Glomerular visceral epithelial cell (primary cell): ENCODE data around the gene NRF1.

Source experiments
- DNase-seq: peaks from one replicate; pipeline ENCODE4 v3.0.0-alpha.2; 2016; ENCODE audit errors: extremely low spot score

Gene NRF1

DNA sequence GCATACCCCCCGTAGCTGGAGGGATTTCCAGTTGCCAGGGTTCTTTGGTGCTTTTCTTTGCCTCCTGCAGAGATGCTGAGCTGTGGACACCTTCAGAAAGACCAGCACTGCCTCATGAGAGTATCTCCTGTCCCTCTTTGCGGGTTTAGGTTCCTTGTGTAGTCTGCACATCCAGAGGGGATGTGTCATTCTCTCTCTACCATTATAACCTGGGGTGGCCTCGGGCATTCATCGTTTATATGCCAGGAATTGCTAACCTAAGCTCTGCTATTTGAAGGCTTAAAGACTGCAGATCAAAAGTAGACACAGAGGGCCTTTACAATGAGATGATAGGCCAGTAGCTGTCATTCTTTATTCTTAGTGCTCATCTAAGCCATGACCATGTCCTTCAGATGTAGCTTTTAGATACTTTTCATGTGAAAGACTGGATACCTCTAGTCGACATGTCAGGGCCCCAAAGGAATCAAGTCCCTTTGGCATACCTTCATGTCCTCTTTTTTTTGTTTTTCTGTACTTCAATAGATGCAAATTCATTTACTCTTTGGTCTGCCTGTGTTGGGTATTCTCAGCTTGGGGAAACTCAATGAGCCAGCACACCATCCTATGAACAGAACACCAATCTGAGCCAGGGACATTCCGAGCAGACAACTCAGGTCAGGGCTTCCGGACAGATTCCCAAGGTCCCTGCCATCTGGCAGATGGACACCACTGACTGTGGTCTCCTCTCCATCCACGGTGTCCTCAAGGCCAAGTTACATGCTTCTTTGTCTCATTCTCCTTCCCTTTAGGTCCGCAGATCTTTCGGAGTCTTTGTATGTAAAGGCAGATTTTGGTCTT, 129.3 kb downstream of the NRF1 start:
- DNase-seq: no peak

GRCh38 chr7:129741743-129742213, 130.3 kb downstream of the NRF1 start:
- DNase-seq: no peak

DNA sequence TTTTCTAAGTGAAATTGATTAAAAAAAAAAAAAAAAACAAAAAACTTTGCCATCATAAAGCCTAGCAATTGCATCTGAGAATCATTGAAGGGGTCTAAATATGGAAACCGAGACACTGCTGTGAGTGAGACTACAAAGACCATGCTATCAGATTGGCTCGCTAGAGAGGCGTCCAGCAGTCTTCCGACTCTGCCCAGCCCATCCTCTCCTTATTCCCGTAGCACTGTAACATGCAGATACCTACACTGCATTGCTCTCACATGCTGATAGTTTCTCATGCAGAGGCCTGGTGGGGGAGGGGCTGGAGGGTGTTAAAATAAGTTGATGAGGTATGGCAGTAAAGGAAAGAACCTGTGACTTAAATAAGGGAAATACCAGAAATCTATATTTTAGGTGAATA, 130.7 kb downstream of the NRF1 start:
- DNase-seq: no peak

- DNase-seq: no peak
Measured at GRCh38 chr7:129746857-129747529, 135.5 kb downstream of the NRF1 start.

- DNase-seq: no peak
Measured at GRCh38 chr7:129748356-129749109, 137.0 kb downstream of the NRF1 start.

- no peak for DNase-seq
Measured at GRCh38 chr7:129750091-129750490, 138.6 kb downstream of the NRF1 start.

DNA sequence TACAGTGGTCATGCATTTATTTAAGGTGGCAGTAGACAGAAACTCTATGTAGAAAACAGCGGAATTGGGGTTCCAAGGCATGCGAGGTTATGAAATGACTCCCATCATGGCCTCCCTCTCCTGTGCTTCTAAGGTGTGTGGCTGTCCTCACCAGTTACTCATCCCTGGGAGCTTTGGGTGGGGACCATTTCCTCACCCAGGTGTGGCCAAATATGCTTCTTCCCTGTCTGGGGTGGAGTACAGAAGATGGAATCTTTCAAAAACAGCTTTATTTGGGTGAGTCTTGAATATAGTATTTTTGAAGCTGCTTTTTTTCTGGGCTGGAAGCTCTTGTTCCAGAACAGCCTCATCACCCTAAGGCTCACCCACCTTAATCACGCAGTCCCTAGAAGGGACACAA, 139.0 kb downstream of the NRF1 start:
- no peak for DNase-seq

- no peak for DNase-seq
Measured at GRCh38 chr7:129751916-129752315, 140.4 kb downstream of the NRF1 start.

DNA sequence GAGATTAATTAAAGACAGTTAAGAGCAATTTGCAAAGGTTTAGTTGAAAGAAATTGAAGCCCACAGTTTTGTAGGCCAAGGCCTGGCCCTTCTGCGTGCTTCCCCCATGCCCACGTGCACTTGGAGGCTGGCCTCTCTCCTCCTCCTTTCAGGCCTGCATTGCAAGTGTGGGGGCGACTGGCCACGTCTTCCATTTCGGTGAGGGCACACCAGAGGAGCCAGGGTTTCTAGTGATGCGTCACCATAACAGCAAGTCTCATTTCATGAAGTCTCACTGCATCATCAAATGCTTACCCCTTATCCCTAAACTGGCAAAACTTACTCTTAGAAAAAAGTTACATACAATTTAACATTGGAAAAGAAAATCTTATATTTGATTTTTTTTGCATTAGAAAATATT, 141.2 kb downstream of the NRF1 start:
- DNase-seq: no peak

DNA sequence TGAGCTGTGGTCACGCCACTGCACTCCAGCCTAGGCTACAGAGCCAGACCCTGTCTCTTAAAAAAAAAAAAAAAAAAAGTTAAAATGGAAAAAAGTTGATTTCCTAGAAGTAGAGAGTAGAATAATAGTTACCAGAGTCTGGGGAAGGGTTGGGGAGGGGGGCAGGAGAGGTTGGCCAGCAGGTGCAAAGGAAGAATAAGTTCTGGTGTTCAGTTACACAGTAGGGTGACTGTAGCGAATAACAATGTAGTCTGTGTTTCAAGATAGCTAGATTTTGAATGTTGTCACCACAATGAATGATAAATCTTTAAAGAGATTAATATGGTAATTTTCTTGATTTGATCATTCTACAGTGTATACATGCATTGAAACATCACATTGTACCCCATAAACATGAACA, 142.9 kb downstream of the NRF1 start:
- DNase-seq: no peak

- DNase-seq: no peak
Measured at GRCh38 chr7:129757991-129758390, 146.5 kb downstream of the NRF1 start.

DNA sequence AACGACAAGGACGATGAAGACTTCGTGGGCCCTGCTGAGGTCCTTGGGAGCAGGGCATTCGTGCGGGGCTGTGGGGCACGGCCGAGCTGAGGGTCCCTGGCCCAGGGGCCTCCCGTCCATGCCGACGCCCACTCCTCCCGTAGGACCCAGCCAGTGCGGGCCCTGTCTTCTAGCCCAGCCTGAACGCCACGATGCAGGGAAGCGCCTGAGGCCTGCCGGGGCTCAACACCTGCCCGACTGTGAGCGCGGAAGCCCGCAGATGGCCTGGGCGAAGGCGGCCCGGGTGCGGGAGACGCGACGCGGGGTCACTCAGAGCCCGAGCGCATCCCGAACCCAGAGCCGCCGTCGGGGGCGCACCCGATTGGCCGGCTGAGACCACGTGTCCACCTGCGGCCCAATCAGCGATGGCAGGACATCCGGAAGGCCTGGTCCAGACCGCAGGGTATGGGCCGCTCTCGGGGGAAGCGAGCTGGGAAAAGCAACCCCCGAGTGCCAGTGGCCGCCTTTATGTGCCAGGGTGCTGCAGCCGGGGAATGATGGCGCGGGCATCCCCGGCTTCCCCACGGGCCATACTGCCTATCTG, 151.0 kb downstream of the NRF1 start:
- DNase-seq: no peak

GRCh38 chr7:129764247-129765084, 152.9 kb downstream of the NRF1 start:
- no peak for DNase-seq

- DNase-seq: no peak
Measured at GRCh38 chr7:129765352-129765751, 153.8 kb downstream of the NRF1 start.

- DNase-seq: no peak
Measured at GRCh38 chr7:129767120-129768015, 155.8 kb downstream of the NRF1 start.

DNA sequence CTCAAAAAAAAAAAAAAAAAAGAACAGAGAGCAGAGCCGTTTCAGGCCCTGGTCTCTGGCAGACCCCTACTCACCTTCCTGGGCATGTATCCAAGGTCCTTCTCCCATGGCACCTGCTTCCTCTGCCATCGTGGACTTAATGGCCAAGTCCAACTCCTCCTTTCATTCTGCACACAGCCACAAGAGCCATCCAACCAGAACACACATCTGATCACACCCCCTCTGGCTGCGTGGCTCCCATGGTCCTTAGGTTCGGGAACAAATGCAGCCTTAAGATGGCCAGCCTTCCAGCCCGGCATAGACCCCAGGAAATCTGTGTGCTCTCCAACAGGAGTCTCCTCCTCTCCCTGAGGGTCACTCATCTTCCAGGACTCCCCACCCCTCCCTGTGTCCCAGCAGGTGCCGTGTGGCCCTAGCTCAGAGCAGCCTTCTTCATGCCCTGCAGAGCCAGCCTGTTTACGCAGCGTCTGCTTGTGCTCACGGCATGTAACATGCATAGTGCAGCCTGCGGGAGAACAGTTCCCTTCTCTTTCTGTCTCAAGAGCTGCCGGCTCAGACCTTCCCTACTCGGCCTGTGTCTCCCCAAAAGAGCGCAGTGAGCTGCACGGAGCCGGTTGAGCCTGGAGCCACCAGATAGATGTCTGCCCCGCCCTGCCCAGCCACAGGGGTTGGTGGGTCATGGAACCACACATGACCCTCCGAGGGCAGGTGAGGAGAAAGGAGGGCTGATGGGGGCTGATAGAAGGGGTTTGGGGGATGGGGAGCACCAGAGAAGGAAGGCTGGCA, 157.3 kb downstream of the NRF1 start:
- DNase-seq: no peak

DNA sequence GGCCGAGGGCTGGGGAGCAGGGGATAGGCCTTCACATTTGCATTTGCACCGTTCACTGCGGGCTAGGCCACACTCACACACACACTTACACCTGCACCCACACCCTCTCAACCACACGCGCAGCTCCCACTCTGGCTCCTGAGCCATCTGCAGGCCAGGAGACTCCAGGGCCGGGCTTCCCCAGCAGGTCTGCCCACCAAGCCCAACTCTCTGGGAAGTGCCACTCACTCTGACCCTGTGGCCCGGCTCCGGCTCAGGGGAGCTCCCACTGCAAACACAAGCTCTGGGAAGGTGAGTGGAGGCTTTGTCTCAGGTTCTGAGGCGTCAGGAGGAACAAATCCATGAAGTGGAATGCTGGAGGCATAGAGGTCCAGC, 157.9 kb downstream of the NRF1 start:
- DNase-seq: no peak

DNA sequence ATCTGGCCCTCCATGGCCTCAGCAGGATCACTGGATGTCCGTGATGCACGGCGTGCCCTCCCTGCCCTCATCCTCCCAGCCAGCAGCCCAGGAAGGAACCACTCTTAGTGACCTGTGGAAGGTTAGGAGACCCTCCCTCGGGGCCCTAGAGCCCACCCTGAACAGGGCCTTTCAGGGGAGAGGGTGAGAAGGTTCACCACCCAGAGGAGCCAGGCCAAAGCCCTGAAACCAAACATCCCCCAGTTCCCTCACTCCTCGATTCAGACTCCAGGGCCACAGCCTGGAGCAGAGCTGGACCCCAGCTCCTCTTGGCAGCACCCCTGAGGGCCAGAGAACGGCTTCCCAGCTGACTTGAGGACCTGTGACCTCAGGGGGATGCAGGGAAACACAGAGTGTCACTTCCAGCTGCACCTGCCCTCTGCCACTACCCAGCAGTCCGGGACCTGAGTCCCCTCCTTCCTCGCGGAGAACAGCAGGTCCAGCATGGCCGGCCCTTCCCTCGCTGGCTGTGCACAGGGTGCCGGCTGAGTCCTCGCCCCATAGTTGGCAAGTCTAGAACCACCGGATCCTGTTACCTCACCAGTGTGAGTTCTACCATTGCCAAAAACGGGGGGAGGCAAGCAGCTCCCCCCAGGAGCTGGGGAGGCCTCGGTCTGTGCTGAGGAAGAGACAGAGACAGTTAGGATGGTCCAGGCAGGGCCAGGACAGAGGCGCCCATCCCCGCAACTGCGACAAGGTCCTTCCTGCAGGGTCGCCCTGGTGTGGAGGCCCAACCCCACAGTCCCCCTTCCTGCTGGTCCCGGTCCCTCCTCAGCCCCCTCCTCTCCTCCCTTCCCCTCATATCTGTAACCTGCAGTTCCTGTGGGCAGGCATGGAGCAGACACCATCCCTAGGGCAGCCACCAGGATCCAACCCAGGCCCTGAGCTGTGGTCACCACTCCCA, 158.6 kb downstream of the NRF1 start:
- DNase-seq: no peak
